ENCODE measurements around the gene FBLN7. TPM values are rescaled to one million over a fixed set of nuclear protein-coding genes. Genes with fewer than 3 reads are reported as not detected.

FBLN7 gene
- total RNA-seq, 4 donors from 2014 or later, result 3.6 to 10.2 (median 5.9) TPM

- intact Hi-C loops (cut with DNase I; ENCODE audit: low total_unique reads), result no loop called here
- 81 to 88% methylated on average over 4 of the region's 4 CpGs for WGBS, 2 donors
- H3K4me3 ChIP-seq (ENCODE audit: low read depth, poor library complexity, severe bottlenecking), result no peak overlapping the region
- TF ChIP-seq CTCF (IDR thresholded peaks at IDR 0.05), result no peak
- no peak for TF ChIP-seq POLR2A (IDR thresholded peaks at IDR 0.05)
- DNase-seq (ENCODE audit: low spot score in 2 of 2), result no peak
These were observed 56.3 kb downstream of the FBLN7 start for GRCh38 chr2:112194482-112194881.

GRCh38 chr2:112195167-112195766 lies 57.1 kb downstream of the FBLN7 start:
- 84 to 85% methylated on average over 8 of the region's 8 CpGs for WGBS, 2 donors
- TF ChIP-seq CTCF (IDR thresholded peaks at IDR 0.05), result no peak
- no peak for TF ChIP-seq POLR2A (IDR thresholded peaks at IDR 0.05)
- no peak overlapping the region for H3K4me3 ChIP-seq (ENCODE audit: low read depth, poor library complexity, severe bottlenecking)
- DNase-seq (ENCODE audit: low spot score in 2 of 2), result no peak
- intact Hi-C loops (cut with DNase I; ENCODE audit: low total_unique reads), result no loop called here

- no peak for TF ChIP-seq POLR2A (IDR thresholded peaks at IDR 0.05)
- no peak for TF ChIP-seq CTCF (IDR thresholded peaks at IDR 0.05)
- DNase-seq (ENCODE audit: low spot score in 2 of 2), result no peak
- no peak overlapping the region for H3K4me3 ChIP-seq (ENCODE audit: low read depth, poor library complexity, severe bottlenecking)
- intact Hi-C loops (cut with DNase I; ENCODE audit: low total_unique reads), result no loop called here
These were observed 57.8 kb downstream of the FBLN7 start for GRCh38 chr2:112195950-112196349.

- WGBS, 2 donors, result 78 to 83% methylated on average over 1 of the region's 1 CpG
- no peak for DNase-seq (ENCODE audit: low spot score in 2 of 2)
- H3K4me3 ChIP-seq (ENCODE audit: low read depth, poor library complexity, severe bottlenecking), result no peak overlapping the region
- intact Hi-C loops (cut with DNase I; ENCODE audit: low total_unique reads), result no loop called here
- no peak for TF ChIP-seq POLR2A (IDR thresholded peaks at IDR 0.05)
- TF ChIP-seq CTCF (IDR thresholded peaks at IDR 0.05), result no peak
These were observed 59.7 kb downstream of the FBLN7 start for GRCh38 chr2:112197868-112198267.

GRCh38 chr2:112198780-112199179 lies 60.6 kb downstream of the FBLN7 start:
- DNase-seq (ENCODE audit: low spot score in 2 of 2), result no peak
- no peak for TF ChIP-seq CTCF (IDR thresholded peaks at IDR 0.05)
- TF ChIP-seq POLR2A (IDR thresholded peaks at IDR 0.05), result no peak
- H3K4me3 ChIP-seq (ENCODE audit: low read depth, poor library complexity, severe bottlenecking), result no peak overlapping the region
- intact Hi-C loops (cut with DNase I; ENCODE audit: low total_unique reads), result no loop called here

- H3K4me3 ChIP-seq (ENCODE audit: low read depth, poor library complexity, severe bottlenecking), result no peak overlapping the region
- no peak for DNase-seq (ENCODE audit: low spot score in 2 of 2)
- TF ChIP-seq POLR2A (IDR thresholded peaks at IDR 0.05) (no peak), CTCF (IDR thresholded peaks at IDR 0.05) (no peak)
- WGBS, 2 donors, result 49 to 61% methylated on average over 3 of the region's 3 CpGs
- intact Hi-C loops (cut with DNase I; ENCODE audit: low total_unique reads), result no loop called here
These were observed 61.0 kb downstream of the FBLN7 start for GRCh38 chr2:112199188-112199587.

Measured in lower leg skin (tissue), 4 donors.